SIG-M5 (cell line): ENCODE data around the gene TMEM234.

Experiments
- DNase-seq: peaks from one replicate; lab custom pipeline; 2025; lab: John Stamatoyannopoulos, UW

TMEM234 gene

DNA sequence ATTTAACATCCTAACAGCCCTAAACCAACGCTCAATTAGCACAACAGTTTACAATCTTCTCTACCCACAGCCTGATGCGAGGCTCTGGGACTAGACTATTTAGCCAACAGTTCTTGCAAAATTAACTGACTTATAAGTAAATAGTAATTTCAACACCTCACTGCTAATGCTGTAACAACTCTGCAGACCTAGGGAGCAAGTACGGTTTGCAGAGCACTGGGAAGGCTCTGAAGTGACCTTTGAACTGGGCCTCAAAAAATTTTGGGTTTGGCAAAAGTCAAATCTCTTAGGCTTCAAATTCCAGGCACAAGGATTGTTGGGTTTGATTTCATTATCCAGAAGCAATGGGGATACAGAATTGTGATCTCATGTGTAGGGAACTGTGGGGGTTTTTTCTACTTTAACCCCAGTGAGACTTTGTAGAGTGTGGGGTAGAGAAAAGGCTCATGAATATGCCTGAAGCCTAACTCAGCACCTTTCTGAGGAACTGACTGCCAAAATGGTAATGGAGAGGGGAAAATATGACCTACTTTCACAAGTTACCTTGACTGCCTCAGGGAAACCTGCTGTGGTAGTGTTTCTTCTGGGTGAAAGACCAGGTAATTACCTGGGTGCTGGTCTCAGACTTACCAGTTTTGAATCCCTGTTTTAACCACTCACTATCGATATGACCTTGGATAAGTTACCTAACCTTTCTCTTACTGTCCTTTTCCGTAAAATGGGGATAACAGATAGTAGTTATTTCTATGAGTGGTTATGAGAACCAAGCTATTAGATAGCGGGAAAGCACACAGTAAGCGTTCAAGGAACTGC, 43.6 kb downstream of the TMEM234 start:
- DNase-seq = peak; percentile 22

DNA sequence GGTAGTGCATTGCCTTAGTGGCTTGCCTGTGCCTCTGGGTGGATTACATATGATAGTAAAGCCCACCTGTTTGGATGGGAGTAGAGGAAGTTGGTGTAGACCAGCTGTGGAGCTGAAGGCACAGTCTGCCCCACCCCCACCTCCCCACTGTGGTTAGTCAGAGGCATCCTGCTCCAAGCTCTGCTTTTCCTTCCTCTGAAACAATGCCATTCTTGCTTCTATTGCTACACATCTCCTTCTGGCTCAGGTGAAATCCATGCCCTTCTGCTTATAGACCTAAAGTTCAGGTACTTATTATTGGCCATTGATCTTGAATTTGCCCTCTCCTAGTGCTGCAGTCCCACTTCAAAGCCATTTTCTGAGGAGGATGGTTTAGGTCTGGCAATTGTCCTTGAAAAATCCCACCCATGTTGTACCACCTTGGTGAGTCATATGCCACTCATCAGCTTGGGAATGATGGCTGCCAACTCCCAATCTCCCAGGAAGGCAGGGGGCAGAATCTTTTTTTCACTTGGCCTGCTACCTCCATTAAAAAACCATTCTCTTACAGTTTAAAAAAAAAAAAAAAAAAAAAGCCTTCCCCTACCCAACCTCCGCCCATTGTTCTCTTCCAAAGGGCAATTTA, 49.4 kb downstream of the TMEM234 start:
- DNase-seq = no peak

DNA sequence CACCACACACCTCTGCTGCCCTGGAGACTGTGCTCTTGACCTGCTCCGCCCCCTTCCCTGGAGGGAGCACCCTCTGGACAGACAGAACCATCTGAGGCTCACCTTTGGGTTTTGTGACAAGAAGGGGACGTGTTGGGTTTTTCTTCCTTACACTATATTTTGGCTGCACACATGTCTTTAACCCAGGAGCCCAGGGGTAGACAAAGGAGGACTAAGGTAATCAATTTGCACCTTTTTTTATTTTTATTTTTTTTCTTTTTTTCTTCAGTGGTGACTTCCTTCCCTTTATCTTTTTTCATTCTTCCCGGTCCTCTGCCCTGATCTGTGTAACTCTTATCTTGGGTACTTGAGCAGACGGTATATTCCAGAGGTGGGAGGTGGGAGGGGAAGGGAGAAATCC, 51.2 kb downstream of the TMEM234 start:
- no peak for DNase-seq
